ENCODE results near the gene PLA2G1B. TPM values are rescaled to one million over a fixed set of nuclear protein-coding genes. Genes with fewer than 3 reads are reported as not detected.

The PLA2G1B gene
- total and polyA plus RNA-seq, 11 donors, result 0.93 to 2.0 (median 1.5) TPM; not detected in 7

DNA sequence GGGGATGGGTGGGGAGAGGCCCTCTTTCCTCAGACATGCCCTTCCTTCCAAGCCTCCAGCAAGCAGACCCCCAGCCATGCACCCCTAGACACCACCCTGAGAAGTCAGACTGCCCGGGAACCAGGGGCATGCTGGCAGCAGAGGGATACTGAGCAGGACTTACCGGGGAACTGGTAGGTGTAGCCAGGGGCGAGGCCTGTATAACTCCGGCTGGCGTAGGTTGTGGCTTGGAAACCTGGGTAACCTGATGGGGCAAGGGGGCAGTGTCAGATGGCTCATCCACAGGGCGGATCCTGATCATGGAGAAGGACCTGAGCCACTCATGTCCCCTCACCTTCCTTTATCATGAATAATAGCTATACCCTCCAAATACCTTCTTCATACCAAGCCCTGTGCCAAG is 25.6 kb upstream of the PLA2G1B start:
- DNase-seq (no peak), ATAC-seq (no peak)
- peaks cover 0 to 11% (median 0%) of the 10 kb centered on the region in 9 donors for H3K36me3 ChIP-seq
- peaks cover 0 to 4% (median 0%) of the 10 kb centered on the region in 12 donors for H3K4me1 ChIP-seq
- no peaks in the 10 kb centered on the region for H3K9me3 ChIP-seq
- H3K4me3 ChIP-seq, result no peak overlapping the region
- no peaks in the 10 kb centered on the region for H3K27me3 ChIP-seq
- no peak for TF ChIP-seq POLR2A (IDR thresholded peaks at IDR 0.05)
- TF ChIP-seq, protein P1, sequence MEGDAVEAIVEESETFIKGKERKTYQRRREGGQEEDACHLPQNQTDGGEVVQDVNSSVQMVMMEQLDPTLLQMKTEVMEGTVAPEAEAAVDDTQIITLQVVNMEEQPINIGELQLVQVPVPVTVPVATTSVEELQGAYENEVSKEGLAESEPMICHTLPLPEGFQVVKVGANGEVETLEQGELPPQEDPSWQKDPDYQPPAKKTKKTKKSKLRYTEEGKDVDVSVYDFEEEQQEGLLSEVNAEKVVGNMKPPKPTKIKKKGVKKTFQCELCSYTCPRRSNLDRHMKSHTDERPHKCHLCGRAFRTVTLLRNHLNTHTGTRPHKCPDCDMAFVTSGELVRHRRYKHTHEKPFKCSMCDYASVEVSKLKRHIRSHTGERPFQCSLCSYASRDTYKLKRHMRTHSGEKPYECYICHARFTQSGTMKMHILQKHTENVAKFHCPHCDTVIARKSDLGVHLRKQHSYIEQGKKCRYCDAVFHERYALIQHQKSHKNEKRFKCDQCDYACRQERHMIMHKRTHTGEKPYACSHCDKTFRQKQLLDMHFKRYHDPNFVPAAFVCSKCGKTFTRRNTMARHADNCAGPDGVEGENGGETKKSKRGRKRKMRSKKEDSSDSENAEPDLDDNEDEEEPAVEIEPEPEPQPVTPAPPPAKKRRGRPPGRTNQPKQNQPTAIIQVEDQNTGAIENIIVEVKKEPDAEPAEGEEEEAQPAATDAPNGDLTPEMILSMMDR (IDR thresholded peaks at IDR 0.05), result no peak
- intact Hi-C loops (cut with DNase I), result no loop called here
- 92 to 100% (median 96%) methylated on average over 4 to 6 of the region's 6 CpGs for WGBS, 4 donors
- no peak overlapping the region for H3K27ac ChIP-seq

DNA sequence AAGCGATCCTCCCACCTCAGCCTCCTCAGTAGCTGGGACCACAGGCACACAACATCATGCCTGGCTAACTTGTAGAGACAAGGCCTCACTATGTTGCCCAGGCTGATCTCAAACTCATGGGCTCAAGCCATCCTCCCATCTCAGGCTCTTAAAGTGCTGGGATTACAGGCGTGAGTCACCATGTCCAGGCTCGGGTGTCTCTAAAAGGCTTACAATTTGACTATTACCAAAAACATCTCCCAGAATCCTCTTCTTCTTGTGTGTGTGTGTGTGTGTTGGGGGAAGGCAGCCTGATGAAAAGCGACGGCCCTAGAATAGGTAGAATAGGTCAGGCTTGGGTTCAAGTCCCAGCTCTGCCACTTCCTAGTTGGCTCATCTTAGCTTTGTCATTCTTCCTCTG is 24.5 kb upstream of the PLA2G1B start:
- Histone ChIP-seq H3K9me3 (no peaks in the 10 kb centered on the region), H3K4me1 (peaks cover 0 to 4% (median 0%) of the 10 kb centered on the region in 12 donors), H3K4me3 (no peak overlapping the region), H3K36me3 (peaks cover 0 to 12% (median 0%) of the 10 kb centered on the region in 9 donors), H3K27me3 (no peaks in the 10 kb centered on the region), H3K27ac (no peak overlapping the region)
- DNase-seq (no peak), ATAC-seq (no peak)
- intact Hi-C loops (cut with DNase I), result no loop called here
- 71 to 88% (median 83%) methylated on average over 5 of the region's 5 CpGs for WGBS, 4 donors
- TF ChIP-seq, protein P1 (IDR thresholded peaks at IDR 0.05), result no peak
- TF ChIP-seq POLR2A (IDR thresholded peaks at IDR 0.05), result no peak

DNA sequence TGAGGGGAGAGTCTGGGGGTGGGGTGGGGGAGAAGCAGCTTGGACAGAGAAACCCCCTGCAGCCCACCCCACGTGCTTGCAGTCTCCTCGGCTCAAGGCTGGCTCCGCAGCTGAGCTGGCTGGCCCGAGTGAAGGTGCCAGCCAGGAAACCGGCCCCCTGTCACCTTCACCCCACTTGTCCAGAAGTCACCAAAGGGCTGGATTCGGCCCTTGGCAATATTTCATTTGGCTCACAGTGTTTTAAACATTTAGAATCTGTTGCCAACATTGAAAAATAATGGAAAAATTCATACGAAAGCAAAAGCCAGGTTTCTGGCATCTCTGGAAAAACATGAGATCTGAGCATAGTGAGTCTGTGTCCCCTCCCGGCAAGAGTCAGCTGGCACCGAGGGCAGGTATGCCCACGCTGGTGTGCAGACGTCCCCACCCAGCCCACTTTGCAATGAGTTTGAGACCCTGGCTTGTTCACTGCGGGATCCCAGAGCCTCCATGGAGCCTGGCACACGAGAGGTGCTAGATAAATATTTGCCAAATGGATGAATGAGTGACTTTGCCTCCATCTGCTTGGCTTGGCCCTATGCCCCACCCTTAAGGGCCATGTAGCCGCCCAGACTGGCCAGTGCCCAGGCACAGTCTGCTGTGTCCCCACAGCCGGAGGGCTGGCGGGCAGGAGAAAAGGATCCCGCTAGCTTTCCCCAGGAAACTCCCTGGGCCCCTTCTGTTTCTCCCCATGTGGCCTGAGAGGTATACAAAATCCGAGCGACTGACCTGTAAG is 23.2 kb upstream of the PLA2G1B start:
- DNase-seq (no peak), ATAC-seq (no peak)
- H3K27me3 ChIP-seq, result no peaks in the 10 kb centered on the region
- H3K4me1 ChIP-seq, result no peaks in the 10 kb centered on the region
- no peak overlapping the region for H3K4me3 ChIP-seq
- H3K36me3 ChIP-seq, result peaks cover 0 to 6% (median 0%) of the 10 kb centered on the region in 9 donors
- 76 to 86% (median 83%) methylated on average over 19 of the region's 19 CpGs for WGBS, 4 donors
- no peak overlapping the region for H3K27ac ChIP-seq
- no peak for TF ChIP-seq POLR2A (IDR thresholded peaks at IDR 0.05)
- TF ChIP-seq, protein P1 (IDR thresholded peaks at IDR 0.05), result no peak
- no peaks in the 10 kb centered on the region for H3K9me3 ChIP-seq
- intact Hi-C loops (cut with DNase I), result no loop called here

DNA sequence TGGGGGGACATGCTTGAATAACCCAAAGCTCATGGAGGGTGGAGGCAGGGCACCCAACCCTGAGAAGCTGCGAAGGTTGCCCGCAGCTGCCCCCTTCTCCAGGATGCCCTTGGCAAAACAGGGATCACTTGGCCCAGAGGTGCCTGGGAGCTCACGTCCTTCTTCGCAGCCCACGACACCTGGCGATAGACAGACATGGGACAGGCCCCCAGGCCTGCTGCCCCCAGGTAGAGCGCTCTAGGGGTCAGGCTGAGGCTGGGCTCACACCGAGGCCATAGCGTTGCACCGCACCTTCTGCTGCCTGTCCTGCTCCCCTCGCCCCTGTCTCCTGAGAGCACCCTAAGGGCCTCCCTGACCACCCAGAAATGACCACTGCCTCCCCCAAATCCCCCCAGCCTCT is 20.2 kb upstream of the PLA2G1B start:
- Histone ChIP-seq H3K9me3 (no peaks in the 10 kb centered on the region), H3K4me3 (no peak overlapping the region)
- intact Hi-C loops (cut with DNase I), result no loop called here

More for the DNA sequence above, 20.2 kb upstream of the PLA2G1B start:
- H3K4me1 ChIP-seq, result no peaks in the 10 kb centered on the region
- H3K27ac ChIP-seq, result no peak overlapping the region
- 92 to 100% (median 94%) methylated on average over 10 to 11 of the region's 11 CpGs for WGBS, 4 donors
- no peak for DNase-seq
- TF ChIP-seq, protein P1 (IDR thresholded peaks at IDR 0.05), result no peak
- TF ChIP-seq POLR2A (IDR thresholded peaks at IDR 0.05), result no peak
- ATAC-seq, result no peak
- no peaks in the 10 kb centered on the region for H3K27me3 ChIP-seq
- H3K36me3 ChIP-seq, result peaks cover 0 to 8% (median 0%) of the 10 kb centered on the region in 9 donors

All from heart left ventricle (tissue), 16 donors.